Measurements from ENCODE around the gene KCTD16. TPM values are rescaled to one million over a fixed set of nuclear protein-coding genes. Genes with fewer than 3 reads are reported as not detected.

Gene KCTD16
- polyA plus RNA-seq, 1 of the 3 experiments (the other 2 are of a cell fraction), result 0.03 TPM

DNA sequence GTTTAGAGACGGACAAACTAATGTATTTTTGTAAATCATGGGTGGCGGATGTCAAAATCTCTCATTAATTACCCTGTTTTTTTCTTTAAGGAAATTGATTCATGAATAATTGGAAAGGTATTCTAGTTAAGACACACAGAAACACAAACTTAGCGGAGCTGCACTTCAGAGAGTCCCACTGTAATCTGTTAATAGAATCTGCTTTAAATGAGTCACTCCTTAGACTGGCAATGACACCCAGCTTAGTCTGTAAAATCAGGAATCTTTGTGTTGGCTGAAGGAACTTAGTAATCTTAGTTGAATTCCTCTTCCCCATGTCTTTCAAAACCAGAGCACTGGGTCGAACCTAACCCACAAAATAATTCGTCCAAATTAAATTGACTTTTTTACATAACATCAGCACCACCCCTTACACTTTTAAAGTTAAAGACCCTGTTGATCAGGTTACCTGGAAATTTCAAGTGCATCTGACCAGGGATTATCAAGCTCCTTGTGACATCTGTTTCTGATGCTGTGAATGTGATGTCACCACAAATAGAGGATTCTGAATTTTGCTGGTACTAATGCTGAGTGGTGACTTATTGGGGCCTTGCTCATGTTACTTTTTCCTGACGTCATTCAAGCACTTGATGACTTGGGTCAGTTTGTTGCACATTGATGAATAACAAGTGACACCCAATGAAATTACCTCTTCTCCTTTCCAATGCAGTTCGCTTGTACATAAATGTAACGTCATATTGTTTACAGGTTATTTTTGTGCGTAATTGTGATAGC, 313.6 kb downstream of the KCTD16 start (continued):
- TF ChIP-seq FOSL2 (IDR thresholded peaks at IDR 0.05; ENCODE audit: borderline replicate concordance, low read depth), result peak; percentile 64; the same call in 1 of the 2 replicates
- no peak for TF ChIP-seq EZH2phosphoT487 (IDR thresholded peaks at IDR 0.05; ENCODE audit: borderline replicate concordance, low read depth)
- TF ChIP-seq RAD21 (IDR thresholded peaks at IDR 0.05; ENCODE audit: low read length), result no peak
- TF ChIP-seq JUND (IDR thresholded peaks at IDR 0.05), result peak; percentile 68
- TF ChIP-seq SMC3 (IDR thresholded peaks at IDR 0.05; ENCODE audit: low read depth, low read length), result no peak
- no peak for TF ChIP-seq RFX5 (IDR thresholded peaks at IDR 0.05; ENCODE audit: low read length)
- peak; percentile 21; the same call in 1 of the 2 replicates for TF ChIP-seq NFIC (IDR thresholded peaks at IDR 0.05; ENCODE audit: borderline replicate concordance)
- TF ChIP-seq, protein P1, sequence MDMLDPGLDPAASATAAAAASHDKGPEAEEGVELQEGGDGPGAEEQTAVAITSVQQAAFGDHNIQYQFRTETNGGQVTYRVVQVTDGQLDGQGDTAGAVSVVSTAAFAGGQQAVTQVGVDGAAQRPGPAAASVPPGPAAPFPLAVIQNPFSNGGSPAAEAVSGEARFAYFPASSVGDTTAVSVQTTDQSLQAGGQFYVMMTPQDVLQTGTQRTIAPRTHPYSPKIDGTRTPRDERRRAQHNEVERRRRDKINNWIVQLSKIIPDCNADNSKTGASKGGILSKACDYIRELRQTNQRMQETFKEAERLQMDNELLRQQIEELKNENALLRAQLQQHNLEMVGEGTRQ (IDR thresholded peaks at IDR 0.05; ENCODE audit: borderline replicate concordance, low read depth, low read length), result no peak

DNA sequence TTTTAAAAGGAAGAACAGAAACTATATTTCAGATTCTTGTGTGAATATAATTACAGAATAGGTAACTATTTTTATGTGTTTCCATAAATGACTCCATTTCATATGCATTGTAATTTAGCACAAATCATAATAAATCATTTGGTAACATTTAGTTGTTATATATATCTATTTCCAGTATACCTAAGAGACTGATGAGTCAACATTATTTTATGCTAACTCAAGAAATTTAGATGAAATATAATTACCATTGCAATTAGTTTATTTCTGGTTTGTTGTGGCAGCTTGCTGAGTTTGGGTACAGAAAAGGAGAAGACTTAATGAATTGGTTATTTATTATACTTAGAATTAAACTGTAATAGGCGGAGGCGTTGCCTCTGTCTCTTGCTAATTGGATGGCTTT, 314.9 kb downstream of the KCTD16 start:
- Histone ChIP-seq H4K20me1 (ENCODE audit: insufficient read depth) (no peaks in the 10 kb centered on the region), H3K4me3 (ENCODE audit: low read depth in 2 of 2, low read length in 1 of 2) (no peak overlapping the region), H2AFZ (ENCODE audit: low read depth) (no peak overlapping the region), H3K4me1 (ENCODE audit: control insufficient read depth in 1 of 2, insufficient read depth in 2 of 2, low read depth in 1 of 2, low read length in 1 of 2) (peaks cover 0 to 3% of the 10 kb centered on the region in 2 experiments; a peak in 2 of 4 replicates), H3K36me3 (replicated peaks in 1 of 2; ENCODE audit: control insufficient read depth in 1 of 2, insufficient read depth in 2 of 2, low read length in 1 of 2) (no peaks in the 10 kb centered on the region), H3K79me2 (ENCODE audit: insufficient read depth) (no peaks in the 10 kb centered on the region), H3K9ac (no peak overlapping the region), H3K27ac (ENCODE audit: low read depth in 2 of 2, low read length in 1 of 2) (no peak overlapping the region), H3K27me3 (ENCODE audit: insufficient read depth) (no peaks in the 10 kb centered on the region), H3K4me2 (no peak overlapping the region), H3F3A (replicated peaks; ENCODE audit: insufficient read depth) (peaks cover 5% of the 10 kb centered on the region), H3K9me3 (no peaks in the 10 kb centered on the region), H3K9me2 (no peaks in the 10 kb centered on the region)
- 84% methylated on average over 2 of the region's 2 CpGs for WGBS (ENCODE audit: low lambda C conversion rate)
- POLR2A ChIA-PET, result no interaction called here
- CTCF ChIA-PET, result no interaction called here
- no peak for DNase-seq
- TF ChIP-seq FOXJ3 (CRISPR knock-in tag; IDR thresholded peaks at IDR 0.05) (no peak), JUND (IDR thresholded peaks at IDR 0.05) (no peak), TEAD4 (IDR thresholded peaks at IDR 0.05; ENCODE audit: borderline replicate concordance, insufficient read depth) (no peak), RCOR1 (IDR thresholded peaks at IDR 0.05; ENCODE audit: low read length) (no peak), TCF12 (IDR thresholded peaks at IDR 0.05) (no peak), MEF2A (IDR thresholded peaks at IDR 0.05; ENCODE audit: borderline replicate concordance, low read depth) (no peak), EZH2phosphoT487 (IDR thresholded peaks at IDR 0.05; ENCODE audit: borderline replicate concordance, low read depth) (no peak)
- TF ChIP-seq, protein P1 (IDR thresholded peaks at IDR 0.05; ENCODE audit: borderline replicate concordance, low read depth, low read length), result no peak
- TF ChIP-seq, protein P2, sequence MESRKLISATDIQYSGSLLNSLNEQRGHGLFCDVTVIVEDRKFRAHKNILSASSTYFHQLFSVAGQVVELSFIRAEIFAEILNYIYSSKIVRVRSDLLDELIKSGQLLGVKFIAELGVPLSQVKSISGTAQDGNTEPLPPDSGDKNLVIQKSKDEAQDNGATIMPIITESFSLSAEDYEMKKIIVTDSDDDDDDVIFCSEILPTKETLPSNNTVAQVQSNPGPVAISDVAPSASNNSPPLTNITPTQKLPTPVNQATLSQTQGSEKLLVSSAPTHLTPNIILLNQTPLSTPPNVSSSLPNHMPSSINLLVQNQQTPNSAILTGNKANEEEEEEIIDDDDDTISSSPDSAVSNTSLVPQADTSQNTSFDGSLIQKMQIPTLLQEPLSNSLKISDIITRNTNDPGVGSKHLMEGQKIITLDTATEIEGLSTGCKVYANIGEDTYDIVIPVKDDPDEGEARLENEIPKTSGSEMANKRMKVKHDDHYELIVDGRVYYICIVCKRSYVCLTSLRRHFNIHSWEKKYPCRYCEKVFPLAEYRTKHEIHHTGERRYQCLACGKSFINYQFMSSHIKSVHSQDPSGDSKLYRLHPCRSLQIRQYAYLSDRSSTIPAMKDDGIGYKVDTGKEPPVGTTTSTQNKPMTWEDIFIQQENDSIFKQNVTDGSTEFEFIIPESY (IDR thresholded peaks at IDR 0.05; ENCODE audit: borderline replicate concordance, low read depth), result no peak
- TF ChIP-seq, protein P3, sequence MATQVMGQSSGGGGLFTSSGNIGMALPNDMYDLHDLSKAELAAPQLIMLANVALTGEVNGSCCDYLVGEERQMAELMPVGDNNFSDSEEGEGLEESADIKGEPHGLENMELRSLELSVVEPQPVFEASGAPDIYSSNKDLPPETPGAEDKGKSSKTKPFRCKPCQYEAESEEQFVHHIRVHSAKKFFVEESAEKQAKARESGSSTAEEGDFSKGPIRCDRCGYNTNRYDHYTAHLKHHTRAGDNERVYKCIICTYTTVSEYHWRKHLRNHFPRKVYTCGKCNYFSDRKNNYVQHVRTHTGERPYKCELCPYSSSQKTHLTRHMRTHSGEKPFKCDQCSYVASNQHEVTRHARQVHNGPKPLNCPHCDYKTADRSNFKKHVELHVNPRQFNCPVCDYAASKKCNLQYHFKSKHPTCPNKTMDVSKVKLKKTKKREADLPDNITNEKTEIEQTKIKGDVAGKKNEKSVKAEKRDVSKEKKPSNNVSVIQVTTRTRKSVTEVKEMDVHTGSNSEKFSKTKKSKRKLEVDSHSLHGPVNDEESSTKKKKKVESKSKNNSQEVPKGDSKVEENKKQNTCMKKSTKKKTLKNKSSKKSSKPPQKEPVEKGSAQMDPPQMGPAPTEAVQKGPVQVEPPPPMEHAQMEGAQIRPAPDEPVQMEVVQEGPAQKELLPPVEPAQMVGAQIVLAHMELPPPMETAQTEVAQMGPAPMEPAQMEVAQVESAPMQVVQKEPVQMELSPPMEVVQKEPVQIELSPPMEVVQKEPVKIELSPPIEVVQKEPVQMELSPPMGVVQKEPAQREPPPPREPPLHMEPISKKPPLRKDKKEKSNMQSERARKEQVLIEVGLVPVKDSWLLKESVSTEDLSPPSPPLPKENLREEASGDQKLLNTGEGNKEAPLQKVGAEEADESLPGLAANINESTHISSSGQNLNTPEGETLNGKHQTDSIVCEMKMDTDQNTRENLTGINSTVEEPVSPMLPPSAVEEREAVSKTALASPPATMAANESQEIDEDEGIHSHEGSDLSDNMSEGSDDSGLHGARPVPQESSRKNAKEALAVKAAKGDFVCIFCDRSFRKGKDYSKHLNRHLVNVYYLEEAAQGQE (IDR thresholded peaks at IDR 0.05; ENCODE audit: low read depth, low read length), result no peak
- TF ChIP-seq, protein P4, sequence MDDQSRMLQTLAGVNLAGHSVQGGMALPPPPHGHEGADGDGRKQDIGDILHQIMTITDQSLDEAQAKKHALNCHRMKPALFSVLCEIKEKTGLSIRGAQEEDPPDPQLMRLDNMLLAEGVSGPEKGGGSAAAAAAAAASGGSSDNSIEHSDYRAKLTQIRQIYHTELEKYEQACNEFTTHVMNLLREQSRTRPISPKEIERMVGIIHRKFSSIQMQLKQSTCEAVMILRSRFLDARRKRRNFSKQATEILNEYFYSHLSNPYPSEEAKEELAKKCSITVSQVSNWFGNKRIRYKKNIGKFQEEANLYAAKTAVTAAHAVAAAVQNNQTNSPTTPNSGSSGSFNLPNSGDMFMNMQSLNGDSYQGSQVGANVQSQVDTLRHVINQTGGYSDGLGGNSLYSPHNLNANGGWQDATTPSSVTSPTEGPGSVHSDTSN (IDR thresholded peaks at IDR 0.05), result no peak
- TF ChIP-seq, protein P5, sequence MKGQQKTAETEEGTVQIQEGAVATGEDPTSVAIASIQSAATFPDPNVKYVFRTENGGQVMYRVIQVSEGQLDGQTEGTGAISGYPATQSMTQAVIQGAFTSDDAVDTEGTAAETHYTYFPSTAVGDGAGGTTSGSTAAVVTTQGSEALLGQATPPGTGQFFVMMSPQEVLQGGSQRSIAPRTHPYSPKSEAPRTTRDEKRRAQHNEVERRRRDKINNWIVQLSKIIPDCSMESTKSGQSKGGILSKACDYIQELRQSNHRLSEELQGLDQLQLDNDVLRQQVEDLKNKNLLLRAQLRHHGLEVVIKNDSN (IDR thresholded peaks at IDR 0.05; ENCODE audit: borderline replicate concordance, low read depth), result no peak
- TF ChIP-seq, protein P6, sequence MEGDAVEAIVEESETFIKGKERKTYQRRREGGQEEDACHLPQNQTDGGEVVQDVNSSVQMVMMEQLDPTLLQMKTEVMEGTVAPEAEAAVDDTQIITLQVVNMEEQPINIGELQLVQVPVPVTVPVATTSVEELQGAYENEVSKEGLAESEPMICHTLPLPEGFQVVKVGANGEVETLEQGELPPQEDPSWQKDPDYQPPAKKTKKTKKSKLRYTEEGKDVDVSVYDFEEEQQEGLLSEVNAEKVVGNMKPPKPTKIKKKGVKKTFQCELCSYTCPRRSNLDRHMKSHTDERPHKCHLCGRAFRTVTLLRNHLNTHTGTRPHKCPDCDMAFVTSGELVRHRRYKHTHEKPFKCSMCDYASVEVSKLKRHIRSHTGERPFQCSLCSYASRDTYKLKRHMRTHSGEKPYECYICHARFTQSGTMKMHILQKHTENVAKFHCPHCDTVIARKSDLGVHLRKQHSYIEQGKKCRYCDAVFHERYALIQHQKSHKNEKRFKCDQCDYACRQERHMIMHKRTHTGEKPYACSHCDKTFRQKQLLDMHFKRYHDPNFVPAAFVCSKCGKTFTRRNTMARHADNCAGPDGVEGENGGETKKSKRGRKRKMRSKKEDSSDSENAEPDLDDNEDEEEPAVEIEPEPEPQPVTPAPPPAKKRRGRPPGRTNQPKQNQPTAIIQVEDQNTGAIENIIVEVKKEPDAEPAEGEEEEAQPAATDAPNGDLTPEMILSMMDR (IDR thresholded peaks at IDR 0.05), result no peak

Data from SK-N-SH (cell line).